Measurements from ENCODE around the gene TOE1. TPM values are rescaled to one million over a fixed set of nuclear protein-coding genes. Genes with fewer than 3 reads are reported as not detected.
"Not testable (repeated sequence)": the region's sequence is repeated elsewhere in the genome, so short reads cannot be mapped to it uniquely, and the experiment has no call there.

Gene TOE1
- total RNA-seq, 2 experiments from 2014 or later = 22.6 to 34.4 TPM

- ChIA-PET CTCF (interaction anchor here (0.8 to 1.6 kb wide), 2 partner anchors 11 to 17 kb away, joined by 3 to 4 read pairs; no protein-coding TSS in a partner anchor), POLR2A (no interaction called here)
- H3K27me3 Mint-ChIP-seq = no peaks in the 10 kb centered on the region
- no peaks in the 10 kb centered on the region for H3K9me3 Mint-ChIP-seq
- H3K4me1 Mint-ChIP-seq = peaks cover 15% of the 10 kb centered on the region
- H3K4me3 Mint-ChIP-seq = no peak overlapping the region
- H3K36me3 Mint-ChIP-seq (ENCODE audit: low read depth) = no peaks in the 10 kb centered on the region
- DNase-seq = no peak
- H3K27ac Mint-ChIP-seq = no peak overlapping the region
These were observed 33.6 kb downstream of the TOE1 start for GRCh38 chr1:45373573-45373972.

DNA sequence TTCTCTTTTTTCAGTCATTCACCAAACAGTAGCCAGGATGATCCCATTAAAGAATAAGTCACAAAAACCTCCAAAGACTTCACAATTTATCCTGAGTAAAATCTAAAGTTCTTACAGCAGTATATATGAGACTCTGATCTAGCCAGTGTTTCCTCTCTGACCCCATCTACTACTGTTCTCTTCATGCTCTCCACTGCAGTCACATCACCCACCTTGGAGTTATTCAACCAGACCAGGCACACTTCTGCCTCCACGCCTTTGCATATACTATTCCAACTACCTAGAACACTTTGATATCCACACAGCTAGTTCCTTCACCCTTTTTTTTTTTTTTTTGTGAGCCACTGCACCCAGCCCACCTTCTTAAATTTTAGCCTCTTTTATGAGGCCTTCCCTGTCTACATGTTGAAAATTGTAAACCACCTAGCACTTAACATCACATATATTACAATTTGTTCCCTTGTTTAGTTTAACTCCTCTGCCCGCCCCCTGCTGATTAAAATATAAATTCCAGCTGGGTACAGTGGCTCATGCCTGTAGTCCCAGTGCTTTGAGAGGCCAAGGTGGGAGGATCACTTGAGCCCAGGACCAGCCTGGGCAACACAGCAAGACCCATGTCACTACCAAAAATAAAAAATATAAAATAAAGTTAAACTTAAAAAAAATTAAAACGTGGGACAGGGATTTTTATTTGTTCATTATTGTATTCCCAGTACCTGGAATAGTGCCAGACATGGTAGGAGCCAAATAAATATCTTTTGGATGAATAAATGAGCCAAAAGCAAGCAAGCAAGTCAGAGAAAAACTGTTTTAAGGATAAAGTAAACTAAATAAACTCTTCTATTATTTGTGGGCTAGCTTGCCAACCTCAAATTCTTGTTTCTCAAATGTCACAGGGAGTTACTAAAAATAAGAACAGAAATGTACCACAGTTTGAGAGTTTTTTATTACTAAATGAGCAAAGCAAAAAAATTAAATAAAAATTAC is 35.4 kb downstream of the TOE1 start:
- no peak for DNase-seq
- Mint-ChIP-seq H3K4me1 (peaks cover 15% of the 10 kb centered on the region), H3K27me3 (no peaks in the 10 kb centered on the region), H3K9me3 (no peaks in the 10 kb centered on the region), H3K4me3 (no peak overlapping the region), H3K36me3 (ENCODE audit: low read depth) (no peaks in the 10 kb centered on the region), H3K27ac (no peak overlapping the region)
- ChIA-PET CTCF (no interaction called here), POLR2A (no interaction called here)

DNA sequence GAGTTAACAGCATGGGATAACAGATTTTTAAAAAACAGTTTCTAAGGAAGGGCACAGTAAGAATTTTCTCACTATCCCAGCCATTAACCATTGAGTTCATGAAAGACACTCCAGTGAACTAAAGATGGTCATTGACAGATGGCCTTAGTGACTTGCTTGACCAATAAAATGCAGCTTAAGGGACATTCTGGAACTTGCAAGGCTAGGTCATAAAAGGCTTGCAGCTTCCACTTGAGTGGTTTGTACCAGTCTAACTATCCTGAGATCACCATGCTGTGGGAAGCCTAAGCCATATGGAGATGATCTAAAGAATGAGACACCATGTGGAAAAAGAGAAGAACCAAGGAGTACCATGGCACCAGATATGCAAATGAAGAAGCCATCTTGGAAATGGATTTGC is 38.2 kb downstream of the TOE1 start:
- Mint-ChIP-seq H3K4me3 (no peak overlapping the region), H3K27me3 (no peaks in the 10 kb centered on the region), H3K36me3 (ENCODE audit: low read depth) (no peaks in the 10 kb centered on the region), H3K4me1 (peaks cover 8% of the 10 kb centered on the region), H3K27ac (no peak overlapping the region), H3K9me3 (no peaks in the 10 kb centered on the region)
- ChIA-PET CTCF (no interaction called here), POLR2A (no interaction called here)
- DNase-seq = no peak

DNA sequence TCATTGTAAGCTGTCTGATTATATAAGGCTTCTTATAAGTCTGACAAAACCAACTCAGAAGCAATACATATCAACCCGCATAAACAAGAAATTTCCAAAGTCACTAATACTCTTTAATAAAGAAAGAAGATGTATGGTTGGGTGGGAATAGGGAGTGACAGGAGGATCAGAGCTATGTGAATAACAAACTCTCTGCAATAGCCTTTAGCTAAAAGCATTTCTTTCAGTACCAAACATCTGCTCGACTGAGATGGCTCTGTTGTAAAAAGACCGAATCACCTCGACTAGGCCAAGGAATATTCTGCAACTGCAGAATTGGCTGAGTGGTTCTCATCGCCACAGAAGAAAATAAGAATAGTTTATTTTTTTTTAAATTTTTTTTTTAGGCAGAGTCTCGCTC is 39.6 kb downstream of the TOE1 start:
- Mint-ChIP-seq H3K27ac (no peak overlapping the region), H3K27me3 (no peaks in the 10 kb centered on the region), H3K4me1 (peaks cover 3% of the 10 kb centered on the region), H3K9me3 (no peaks in the 10 kb centered on the region), H3K4me3 (no peak overlapping the region), H3K36me3 (ENCODE audit: low read depth) (no peaks in the 10 kb centered on the region)
- no peak for DNase-seq
- POLR2A ChIA-PET = no interaction called here
- CTCF ChIA-PET = interaction anchor here (1.3 kb wide), 1 partner anchor 23 kb away, joined by 4 read pairs; no protein-coding TSS in a partner anchor

GRCh38 chr1:45380125-45380524 is 40.2 kb downstream of the TOE1 start:
- no peak overlapping the region for H3K4me3 Mint-ChIP-seq
- ChIA-PET POLR2A (no interaction called here), CTCF (interaction anchor here (1.3 kb wide), 1 partner anchor 24 kb away, joined by 4 read pairs; no protein-coding TSS in a partner anchor)
- DNase-seq = no peak
- no peaks in the 10 kb centered on the region for H3K27me3 Mint-ChIP-seq
- no peaks in the 10 kb centered on the region for H3K9me3 Mint-ChIP-seq
- H3K36me3 Mint-ChIP-seq (ENCODE audit: low read depth) = no peaks in the 10 kb centered on the region
- H3K4me1 Mint-ChIP-seq = no peaks in the 10 kb centered on the region
- no peak overlapping the region for H3K27ac Mint-ChIP-seq

DNA sequence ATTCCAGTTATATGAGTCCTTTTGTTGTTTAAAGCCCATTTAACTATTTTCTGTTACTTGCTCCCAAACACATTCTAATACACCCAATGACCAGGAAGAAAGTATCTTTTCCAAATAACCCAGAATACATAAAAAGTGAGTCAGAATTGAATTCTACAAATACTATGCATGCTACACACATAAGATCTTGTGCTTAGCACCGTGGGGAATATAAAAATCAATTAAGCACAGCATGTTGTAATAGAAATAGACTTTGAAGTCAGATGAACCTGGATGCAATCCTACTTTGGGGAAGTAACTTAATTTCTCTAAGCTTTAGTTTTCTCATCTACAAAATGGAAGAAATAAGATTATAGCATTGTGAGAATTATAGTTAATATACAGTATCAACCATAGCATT is 40.8 kb downstream of the TOE1 start:
- DNase-seq = no peak
- Mint-ChIP-seq H3K27ac (no peak overlapping the region), H3K9me3 (no peaks in the 10 kb centered on the region), H3K4me3 (no peak overlapping the region), H3K27me3 (no peaks in the 10 kb centered on the region), H3K36me3 (ENCODE audit: low read depth) (no peaks in the 10 kb centered on the region), H3K4me1 (no peaks in the 10 kb centered on the region)
- CTCF ChIA-PET = interaction anchor here (1.3 kb wide), 1 partner anchor 25 kb away, joined by 4 read pairs; no protein-coding TSS in a partner anchor
- POLR2A ChIA-PET = no interaction called here

DNA sequence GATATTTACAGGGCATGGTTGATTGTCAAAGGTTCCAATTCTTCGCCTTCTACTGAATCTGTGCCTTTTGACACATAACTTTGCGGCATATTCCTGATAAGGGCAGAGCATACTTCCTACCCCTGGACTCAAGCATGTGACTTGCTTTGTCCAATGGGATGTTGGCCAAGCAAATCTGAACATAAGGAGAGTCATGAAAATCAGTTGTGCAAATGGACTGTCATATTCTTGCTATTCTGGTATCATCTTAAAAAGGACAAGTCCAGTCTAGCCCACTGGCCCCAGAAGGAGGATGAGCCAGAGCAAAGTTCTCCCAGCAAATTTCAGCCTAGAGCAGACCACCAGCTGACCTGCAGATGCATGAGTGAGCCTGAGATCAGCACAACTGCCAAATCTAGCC is 41.3 kb downstream of the TOE1 start:
- DNase-seq = no peak
- no peaks in the 10 kb centered on the region for H3K27me3 Mint-ChIP-seq
- POLR2A ChIA-PET = no interaction called here
- CTCF ChIA-PET = interaction anchor here (1.9 kb wide), 1 partner anchor 9 kb away, joined by 4 read pairs; no protein-coding TSS in a partner anchor
- H3K36me3 Mint-ChIP-seq (ENCODE audit: low read depth) = no peaks in the 10 kb centered on the region
- no peak overlapping the region for H3K4me3 Mint-ChIP-seq
- no peak overlapping the region for H3K27ac Mint-ChIP-seq
- no peaks in the 10 kb centered on the region for H3K4me1 Mint-ChIP-seq
- H3K9me3 Mint-ChIP-seq = no peaks in the 10 kb centered on the region

GRCh38 chr1:45383191-45383590 is 43.2 kb downstream of the TOE1 start:
- Mint-ChIP-seq H3K36me3 (ENCODE audit: low read depth) (no peaks in the 10 kb centered on the region), H3K27me3 (no peaks in the 10 kb centered on the region), H3K4me3 (no peak overlapping the region), H3K27ac (no peak overlapping the region), H3K4me1 (no peaks in the 10 kb centered on the region), H3K9me3 (no peaks in the 10 kb centered on the region)
- CTCF ChIA-PET = interaction anchor here (1.9 kb wide), 1 partner anchor 11 kb away, joined by 4 read pairs; no protein-coding TSS in a partner anchor
- no peak for DNase-seq
- POLR2A ChIA-PET = no interaction called here

- H3K27ac Mint-ChIP-seq; DNase-seq; H3K4me3 Mint-ChIP-seq; POLR2A ChIA-PET; CTCF ChIA-PET; H3K27me3 Mint-ChIP-seq; H3K36me3 Mint-ChIP-seq (ENCODE audit: low read depth); H3K4me1 Mint-ChIP-seq; H3K9me3 Mint-ChIP-seq: not testable (repeated sequence)
These were observed 44.2 kb downstream of the TOE1 start for GRCh38 chr1:45384213-45384612.

DNA sequence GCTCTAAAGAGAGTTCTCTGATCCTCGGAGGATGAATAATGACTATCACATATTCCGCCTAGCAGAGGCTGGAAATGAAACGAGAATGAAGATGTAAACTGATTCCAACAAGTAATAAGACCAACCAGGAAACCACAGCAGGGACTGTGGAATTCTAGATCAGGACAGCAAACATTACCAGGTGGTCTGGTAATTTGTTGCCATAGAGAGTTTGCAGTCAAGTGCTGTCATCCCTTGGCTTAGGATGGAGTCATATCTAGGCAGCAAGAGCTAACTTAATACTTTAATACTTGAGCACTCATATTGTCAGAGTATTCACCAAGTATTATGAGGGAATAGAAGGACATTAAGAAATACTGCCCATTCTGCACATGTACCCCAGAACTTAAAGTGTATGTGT is 45.3 kb downstream of the TOE1 start:
- no peak for DNase-seq
- Mint-ChIP-seq H3K27me3 (no peaks in the 10 kb centered on the region), H3K4me3 (no peak overlapping the region), H3K36me3 (ENCODE audit: low read depth) (no peaks in the 10 kb centered on the region), H3K9me3 (no peaks in the 10 kb centered on the region), H3K4me1 (no peaks in the 10 kb centered on the region), H3K27ac (no peak overlapping the region)
- CTCF ChIA-PET = no interaction called here
- POLR2A ChIA-PET = no interaction called here

GRCh38 chr1:45386219-45386618 is 46.2 kb downstream of the TOE1 start:
- H3K4me3 Mint-ChIP-seq = no peak overlapping the region
- DNase-seq = no peak
- no peaks in the 10 kb centered on the region for H3K4me1 Mint-ChIP-seq
- POLR2A ChIA-PET = no interaction called here
- H3K27ac Mint-ChIP-seq = no peak overlapping the region
- CTCF ChIA-PET = no interaction called here
- H3K27me3 Mint-ChIP-seq = no peaks in the 10 kb centered on the region
- no peaks in the 10 kb centered on the region for H3K9me3 Mint-ChIP-seq
- H3K36me3 Mint-ChIP-seq (ENCODE audit: low read depth) = no peaks in the 10 kb centered on the region
